ENCODE results near the gene KCTD18. TPM values are rescaled to one million over a fixed set of nuclear protein-coding genes. Genes with fewer than 3 reads are reported as not detected.
A peak's percentile ranks its signal among the peaks of the same experiment; 100 is the strongest.

The KCTD18 gene
- total RNA-seq, 1 experiment from 2014 or later: 19.6 TPM

DNA sequence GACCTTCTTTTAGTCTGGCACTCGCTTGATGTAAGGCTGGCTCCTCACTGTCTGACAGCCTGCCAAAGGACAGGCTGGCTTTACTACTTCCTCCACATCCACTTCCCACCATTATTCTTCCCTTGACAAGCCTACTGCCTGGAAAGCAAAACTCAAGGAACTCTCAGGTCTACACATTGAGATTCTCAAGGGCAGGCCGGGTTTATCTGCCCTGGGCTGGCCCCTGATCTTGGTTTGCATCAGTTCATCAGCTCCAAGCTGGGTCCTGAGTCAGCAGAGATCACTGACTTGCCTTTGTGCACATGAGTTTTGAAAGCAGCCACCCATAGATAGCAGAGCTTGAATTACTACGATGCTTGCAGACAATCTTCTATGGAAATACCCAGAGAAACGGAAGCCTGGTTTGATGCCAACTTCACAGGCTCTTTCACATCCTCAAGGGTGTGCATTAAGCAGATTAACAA is 53.9 kb downstream of the KCTD18 start:
- peak; percentile 21 for DNase-seq (ENCODE audit: low read depth)

GRCh38 chr2:200454927-200455801 is 54.7 kb downstream of the KCTD18 start:
- peak; percentile 84 for DNase-seq (ENCODE audit: low read depth)

DNA sequence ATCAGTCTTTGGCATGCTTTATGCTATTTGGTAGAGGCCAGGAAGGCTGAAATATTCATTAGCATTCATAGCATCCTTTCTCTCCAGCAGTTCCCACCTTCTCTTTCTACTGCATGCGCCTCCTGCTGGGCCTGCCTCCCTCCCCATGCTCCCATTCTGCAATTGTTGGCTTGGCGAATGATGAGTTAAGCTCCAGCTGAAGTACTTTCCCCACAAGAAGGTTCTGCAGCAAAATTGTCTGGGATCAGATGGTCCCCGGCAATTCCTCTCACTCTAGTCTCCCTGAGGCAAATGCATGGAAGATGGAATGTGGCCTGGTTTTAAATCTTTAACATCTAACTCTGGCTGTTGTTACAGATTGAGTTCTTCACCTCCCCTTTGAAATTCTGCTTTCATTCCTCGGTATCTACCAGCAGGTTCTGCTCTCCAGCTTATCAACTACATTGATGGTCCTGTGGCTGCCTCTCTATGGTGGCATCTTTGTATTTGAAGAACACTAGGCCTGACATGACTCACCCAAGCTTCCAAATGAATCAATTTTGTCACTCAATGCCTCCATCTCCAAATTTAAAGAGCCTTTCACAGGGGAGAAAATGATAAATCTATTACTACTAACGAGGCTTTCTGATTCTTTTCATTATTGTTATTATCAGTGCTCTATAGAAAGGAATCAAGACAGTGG is 55.9 kb downstream of the KCTD18 start:
- no peak for DNase-seq (ENCODE audit: low read depth)

- DNase-seq (ENCODE audit: low read depth): no peak
These were observed 56.6 kb downstream of the KCTD18 start for GRCh38 chr2:200453142-200453852.

GRCh38 chr2:200452377-200452776 is 57.5 kb downstream of the KCTD18 start:
- no peak for DNase-seq (ENCODE audit: low read depth)

- DNase-seq (ENCODE audit: low read depth): no peak
These were observed 58.4 kb downstream of the KCTD18 start for GRCh38 chr2:200451511-200451910.

GRCh38 chr2:200450288-200450687 is 59.6 kb downstream of the KCTD18 start:
- DNase-seq (ENCODE audit: low read depth): no peak

DNA sequence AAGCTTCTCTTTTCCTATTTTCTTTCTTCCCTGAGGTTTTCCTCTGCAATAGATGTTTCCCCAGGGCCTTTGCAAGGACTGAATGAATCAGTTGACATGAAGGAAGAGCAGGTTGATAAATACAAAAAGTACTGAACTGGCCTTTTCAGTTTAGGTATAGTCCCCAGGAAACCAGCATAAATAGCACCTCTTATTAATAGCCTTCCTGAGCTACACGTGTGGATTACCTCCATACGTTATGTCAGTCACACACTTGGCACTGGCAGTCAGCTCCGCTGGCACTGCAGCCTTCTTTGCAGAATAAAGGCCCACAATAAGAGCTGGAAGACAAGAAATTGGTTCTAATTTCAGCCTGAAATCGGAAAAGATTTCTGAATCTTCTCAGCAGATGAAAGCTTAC is 60.7 kb downstream of the KCTD18 start:
- no peak for DNase-seq (ENCODE audit: low read depth)

GRCh38 chr2:200448455-200448854 is 61.4 kb downstream of the KCTD18 start:
- no peak for DNase-seq (ENCODE audit: low read depth)

- peak; percentile 31 for DNase-seq (ENCODE audit: low read depth)
These were observed 62.6 kb downstream of the KCTD18 start for GRCh38 chr2:200447139-200447855.

GRCh38 chr2:200446612-200447011 is 63.3 kb downstream of the KCTD18 start:
- DNase-seq (ENCODE audit: low read depth): no peak

- no peak for DNase-seq (ENCODE audit: low read depth)
These were observed 64.6 kb downstream of the KCTD18 start for GRCh38 chr2:200445284-200445683.

DNA sequence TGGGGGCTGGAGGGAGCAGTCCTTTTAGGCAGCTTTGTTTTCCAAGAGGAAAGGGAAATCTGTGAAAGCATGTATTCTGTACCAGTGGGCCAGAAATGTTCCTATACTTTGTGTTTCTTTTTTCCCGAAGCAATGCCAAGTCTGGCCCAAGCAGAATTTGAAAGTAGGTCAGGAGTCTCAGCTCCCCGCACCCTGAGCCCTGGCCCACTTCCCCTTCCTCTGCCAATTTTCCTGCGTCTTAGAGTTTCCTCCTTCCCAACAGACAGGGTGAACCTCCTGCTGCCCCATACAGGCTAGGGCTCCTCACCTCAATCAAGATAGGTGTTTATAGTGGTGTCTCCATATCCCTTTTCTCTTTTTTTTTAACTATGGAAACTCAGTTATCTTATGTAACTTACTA is 65.3 kb downstream of the KCTD18 start:
- DNase-seq (ENCODE audit: low read depth): no peak

DNA sequence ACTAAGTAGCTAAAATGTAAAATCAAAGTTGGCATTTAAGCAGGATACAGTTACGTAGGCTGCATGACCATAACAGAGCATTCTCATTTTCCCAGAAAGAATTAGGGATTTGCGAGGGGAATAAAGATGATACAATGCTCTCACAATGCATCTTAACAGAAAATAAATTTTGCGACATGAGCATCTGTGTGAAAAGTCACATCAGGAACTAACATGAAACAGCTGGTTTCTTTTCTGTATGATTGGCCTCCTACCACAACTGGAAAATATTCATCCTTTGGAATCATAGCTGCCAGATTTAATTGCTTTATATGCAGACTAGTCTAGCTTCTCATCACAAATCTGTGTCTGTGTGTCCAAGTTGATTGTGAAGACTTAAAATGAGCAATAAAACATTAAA is 66.0 kb downstream of the KCTD18 start:
- DNase-seq (ENCODE audit: low read depth): no peak

DNA sequence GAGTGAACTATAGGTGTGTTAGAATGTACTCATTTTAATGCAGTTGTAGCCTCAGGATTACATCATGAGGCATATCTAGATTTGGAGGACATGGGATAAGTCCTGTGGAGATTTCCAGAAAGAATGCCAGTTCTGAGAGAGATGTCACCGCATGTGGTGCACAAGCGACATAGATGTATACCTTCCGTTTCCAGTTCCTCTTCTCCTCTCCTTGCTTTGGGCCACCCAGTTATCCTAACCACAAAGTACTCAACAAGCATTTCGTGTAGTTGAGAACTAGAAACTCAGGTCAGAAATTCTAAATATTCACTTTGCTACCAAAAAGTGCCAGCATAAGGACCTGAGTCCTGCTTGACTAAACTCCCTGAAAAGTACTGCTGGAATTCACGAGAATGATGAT is 66.5 kb downstream of the KCTD18 start:
- DNase-seq (ENCODE audit: low read depth): no peak

- DNase-seq (ENCODE audit: low read depth): peak; percentile 77
These were observed 67.4 kb downstream of the KCTD18 start for GRCh38 chr2:200442471-200442870.

- DNase-seq (ENCODE audit: low read depth): no peak
These were observed 69.9 kb downstream of the KCTD18 start for GRCh38 chr2:200439981-200440380.
